ENCODE results near the gene TAF11L5. TPM values are rescaled to one million over a fixed set of nuclear protein-coding genes. Genes with fewer than 3 reads are reported as not detected.
"Not testable (repeated sequence)": the region's sequence is repeated elsewhere in the genome, so short reads cannot be mapped to it uniquely, and the experiment has no call there.

The TAF11L5 gene
- not detected for polyA plus RNA-seq (ENCODE audit: insufficient read length in 4 of 4)

DNA sequence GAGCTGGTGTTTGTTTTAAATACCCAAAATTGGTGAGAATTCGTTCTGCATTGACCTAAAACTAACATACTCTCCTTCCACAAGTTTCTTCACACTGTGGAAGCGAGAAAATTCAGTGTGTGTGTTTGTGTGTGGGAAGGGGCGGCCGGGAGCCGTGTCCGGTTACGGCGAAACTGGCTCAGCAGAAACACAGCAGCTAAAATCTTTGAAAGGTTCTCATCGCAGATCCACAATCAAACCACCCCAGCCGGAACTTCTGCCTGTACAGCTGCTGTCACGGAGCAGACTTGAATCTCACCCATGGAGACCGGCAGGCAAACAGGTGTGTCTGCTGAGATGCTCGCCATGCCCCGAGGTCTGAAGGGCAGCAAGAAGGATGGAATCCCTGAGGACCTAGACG, at the start of gene TAF11L5:
Gene TAF11L5, plus strand, starts transcription at position 301 of the 400 bp plus-strand sequence.
- DNase-seq (ENCODE audit: low read depth in 4 of 4, low spot score in 3 of 4): not testable (repeated sequence)

DNA sequence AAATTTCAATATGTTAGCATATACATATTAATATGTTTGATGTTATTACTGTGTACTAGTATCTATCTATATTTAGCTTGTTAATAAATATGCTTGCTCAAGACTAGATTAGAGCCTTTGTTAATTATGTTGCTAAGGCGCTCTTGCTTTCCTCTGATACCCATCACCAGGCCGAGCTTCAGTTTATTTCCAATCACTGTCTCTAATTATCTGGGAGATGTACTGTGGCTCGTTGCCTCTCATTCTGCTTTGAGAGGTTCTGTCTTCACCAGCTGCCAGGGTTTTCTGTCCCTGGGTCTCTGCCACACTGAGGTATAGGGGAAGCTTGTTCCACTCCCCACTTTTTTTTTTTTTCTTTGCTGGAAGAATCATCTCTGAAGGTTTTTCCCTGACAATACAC, 48.0 kb upstream of the TAF11L5 start:
- no peak for DNase-seq (ENCODE audit: low read depth in 4 of 4, low spot score in 3 of 4)

- peak in 1 of 4 donors; percentile 14 for DNase-seq (ENCODE audit: low read depth in 4 of 4, low spot score in 3 of 4)
These were observed 47.3 kb upstream of the TAF11L5 start for GRCh38 chr5:17477573-17478265.

GRCh38 chr5:17481378-17481777, 43.7 kb upstream of the TAF11L5 start:
- DNase-seq (ENCODE audit: low read depth in 4 of 4, low spot score in 3 of 4): no peak

GRCh38 chr5:17482790-17483189, 42.2 kb upstream of the TAF11L5 start:
- no peak for DNase-seq (ENCODE audit: low read depth in 4 of 4, low spot score in 3 of 4)

DNA sequence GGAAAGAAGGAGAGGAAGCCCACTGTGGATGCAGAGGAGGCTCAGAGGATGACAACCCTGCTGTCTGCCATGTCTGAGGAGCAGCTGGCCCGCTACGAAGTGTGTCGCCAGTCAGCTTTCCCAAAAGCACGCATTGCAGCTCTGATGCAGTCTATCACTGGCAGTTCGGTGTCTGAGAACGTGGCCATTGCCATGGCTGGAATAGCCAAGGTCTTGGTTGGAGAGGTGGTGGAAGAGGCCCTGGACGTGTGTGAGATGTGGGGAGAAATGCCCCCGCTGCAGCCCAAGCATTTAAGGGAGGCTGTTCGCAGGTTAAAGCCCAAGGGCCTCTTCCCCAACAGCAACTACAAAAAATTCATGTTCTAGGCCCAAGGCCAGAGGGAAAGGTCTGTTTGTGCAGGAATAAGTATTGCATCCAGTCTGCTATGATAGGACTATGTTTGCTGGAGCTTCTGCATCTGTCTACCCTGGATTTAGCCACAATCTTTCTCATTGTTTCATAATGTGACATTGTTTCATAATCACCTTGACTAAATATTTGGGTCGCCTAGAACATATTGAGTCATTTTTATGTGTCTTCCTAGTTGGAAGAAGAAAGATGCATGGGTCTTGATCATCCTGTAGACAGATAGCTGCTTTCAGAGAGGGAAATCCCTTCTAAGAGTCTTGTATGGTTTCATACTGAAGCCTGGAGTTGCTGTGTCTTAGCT, 38.4 kb upstream of the TAF11L5 start:
- not testable (repeated sequence) for DNase-seq (ENCODE audit: low read depth in 4 of 4, low spot score in 3 of 4)

DNA sequence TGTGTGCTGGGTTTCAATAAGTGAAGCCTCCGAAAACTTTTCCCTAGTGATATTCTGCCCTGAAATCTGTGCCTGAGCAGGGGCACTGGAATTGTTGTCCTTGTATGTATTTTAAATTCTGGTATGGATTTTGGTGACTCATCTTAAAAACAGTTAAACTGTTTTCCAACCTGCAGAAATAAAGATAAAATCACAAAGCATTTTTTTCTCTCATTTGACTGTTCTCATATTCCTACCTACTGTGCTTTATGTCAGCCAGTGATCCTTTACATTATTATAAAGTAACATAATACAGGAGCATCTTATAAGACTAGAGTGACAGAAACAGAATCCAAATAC, 37.9 kb upstream of the TAF11L5 start:
- no peak for DNase-seq (ENCODE audit: low read depth in 4 of 4, low spot score in 3 of 4)

DNA sequence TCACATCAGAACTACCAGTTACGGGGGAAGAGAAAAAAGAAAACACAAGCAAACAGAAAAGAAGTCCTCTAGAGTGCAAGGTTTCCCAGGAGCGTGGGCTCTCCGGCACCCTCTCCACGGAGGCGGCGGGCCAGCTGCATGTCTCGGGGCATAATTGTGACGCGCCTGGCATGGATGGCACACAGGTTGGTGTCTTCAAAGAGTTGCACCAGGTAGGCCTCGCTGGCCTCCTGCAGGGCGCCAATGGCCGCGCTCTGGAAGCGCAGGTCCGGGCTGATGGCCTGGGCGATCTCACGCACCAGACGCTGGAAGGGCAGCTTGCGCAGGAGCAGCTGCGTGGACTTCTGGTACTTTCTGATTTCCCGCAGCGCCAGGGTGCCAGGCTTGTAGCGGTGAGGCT, 33.8 kb upstream of the TAF11L5 start:
- DNase-seq (ENCODE audit: low read depth in 4 of 4, low spot score in 3 of 4): not testable (repeated sequence)

- DNase-seq (ENCODE audit: low read depth in 4 of 4, low spot score in 3 of 4): no peak
These were observed 32.3 kb upstream of the TAF11L5 start for GRCh38 chr5:17492770-17493169.

- no peak for DNase-seq (ENCODE audit: low read depth in 4 of 4, low spot score in 3 of 4)
These were observed 27.6 kb upstream of the TAF11L5 start for GRCh38 chr5:17497446-17497845.

DNA sequence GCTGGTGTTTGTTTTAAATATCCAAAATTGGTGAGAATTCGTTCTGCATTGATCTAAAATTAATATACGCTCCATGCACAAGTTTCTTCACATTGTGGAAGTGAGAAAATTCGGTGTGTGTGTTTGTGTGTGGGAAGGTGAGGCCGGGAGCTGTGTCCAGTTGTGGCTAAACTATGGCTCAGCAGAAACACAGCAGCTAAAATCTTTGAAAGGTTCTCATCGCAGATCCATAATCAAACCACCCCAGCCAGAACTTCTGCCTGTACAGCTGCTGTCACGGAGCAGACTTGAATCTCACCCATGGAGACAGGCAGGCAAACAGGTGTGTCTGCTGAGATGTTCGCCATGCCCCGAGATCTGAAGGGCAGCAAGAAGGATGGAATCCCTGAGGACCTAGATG, 27.1 kb upstream of the TAF11L5 start, which contains the start of gene TAF11L2:
Gene TAF11L2, plus strand, starts transcription at position 301 of the 400 bp plus-strand sequence.
- DNase-seq (ENCODE audit: low read depth in 4 of 4, low spot score in 3 of 4): not testable (repeated sequence)

GRCh38 chr5:17511775-17512325, 13.2 kb upstream of the TAF11L5 start:
- DNase-seq (ENCODE audit: low read depth in 4 of 4, low spot score in 3 of 4): no peak

GRCh38 chr5:17517526-17517925, 7.5 kb upstream of the TAF11L5 start:
- not testable (repeated sequence) for DNase-seq (ENCODE audit: low read depth in 4 of 4, low spot score in 3 of 4)

DNA sequence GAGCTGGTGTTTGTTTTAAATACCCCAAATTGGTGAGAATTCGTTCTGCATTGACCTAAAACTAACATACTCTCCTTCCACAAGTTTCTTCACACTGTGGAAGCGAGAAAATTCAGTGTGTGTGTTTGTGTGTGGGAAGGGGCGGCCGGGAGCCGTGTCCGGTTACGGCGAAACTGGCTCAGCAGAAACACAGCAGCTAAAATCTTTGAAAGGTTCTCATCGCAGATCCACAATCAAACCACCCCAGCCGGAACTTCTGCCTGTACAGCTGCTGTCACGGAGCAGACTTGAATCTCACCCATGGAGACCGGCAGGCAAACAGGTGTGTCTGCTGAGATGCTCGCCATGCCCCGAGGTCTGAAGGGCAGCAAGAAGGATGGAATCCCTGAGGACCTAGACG, 7.0 kb upstream of the TAF11L5 start, which contains the start of gene TAF11L3:
Gene TAF11L3, plus strand, starts transcription at position 301 of the 400 bp plus-strand sequence.
- DNase-seq (ENCODE audit: low read depth in 4 of 4, low spot score in 3 of 4): not testable (repeated sequence)

- DNase-seq (ENCODE audit: low read depth in 4 of 4, low spot score in 3 of 4): not testable (repeated sequence)
These were observed 5.5 kb upstream of the TAF11L5 start for GRCh38 chr5:17519508-17519907.

GRCh38 chr5:17521501-17521900, 3.5 kb upstream of the TAF11L5 start, which contains the start of gene TAF11L4:
Gene TAF11L4, plus strand, starts transcription at chr5:17521801.
- DNase-seq (ENCODE audit: low read depth in 4 of 4, low spot score in 3 of 4): not testable (repeated sequence)

- not testable (repeated sequence) for DNase-seq (ENCODE audit: low read depth in 4 of 4, low spot score in 3 of 4)
These were observed 1.5 kb downstream of the TAF11L5 start for GRCh38 chr5:17526504-17526903.

GRCh38 chr5:17528369-17528768, 3.3 kb downstream of the TAF11L5 start, which contains the start of gene TAF11L6:
Gene TAF11L6, plus strand, starts transcription at chr5:17528669.
- not testable (repeated sequence) for DNase-seq (ENCODE audit: low read depth in 4 of 4, low spot score in 3 of 4)

All from left renal pelvis (tissue), 4 donors.